Tibial nerve (tissue), 4 donors: ENCODE data around the gene LPIN2. TPM values are rescaled to one million over a fixed set of nuclear protein-coding genes. Genes with fewer than 3 reads are reported as not detected.

Experiments
- DNase-seq, 2 donors: peaks; one replicate each; pipeline ENCODE4 v3.0.0-alpha.2; 2019; ENCODE audit warnings: low spot score in 2 of 2
- H3K27ac ChIP-seq, 4 donors: fragments of 200-600 bp; sonication (generic) in 3 of 4; one replicate each; pipeline ENCODE4 v1.5.1; 2017 to 2019; ENCODE audit warnings: mild to moderate bottlenecking in 1 of 4
- H3K27me3 ChIP-seq, 2 donors: fragments of 200-600 bp; sonication (generic) in 1 of 2; one replicate each; pipeline versions ENCODE4 v1.5.1 to v1.6.0; 2017 to 2019
- H3K36me3 ChIP-seq, 3 donors: fragments of 200-600 bp; sonication (generic); one replicate each; pipeline ENCODE4 v1.5.1; 2018 to 2019
- H3K4me1 ChIP-seq, 4 donors: fragments of 200-600 bp; sonication (generic) in 3 of 4; one replicate each; pipeline ENCODE4 v1.5.1; 2017 to 2019
- H3K4me3 ChIP-seq, 4 donors: fragments of 200-600 bp; sonication (generic) in 3 of 4; one replicate each; pipeline ENCODE4 v1.5.1; 2017 to 2019; ENCODE audit warnings: mild to moderate bottlenecking in 1 of 4, moderate library complexity in 1 of 4
- H3K9me3 ChIP-seq, 4 donors: fragments of 200-600 bp; sonication (generic) in 3 of 4; one replicate each; pipeline ENCODE4 v1.5.1; 2017 to 2019
- CTCF ChIP-seq, 5 experiments: fragments of 200-600 bp in 3 of 5; fragments of 450-650 bp in 2 of 5; sonication (generic) in 3 of 5; IDR thresholded peaks; one replicate each; pipeline ENCODE4 v1.5.1; 2016 to 2019; ENCODE audit warnings: antibody characterized with exemption in 5 of 5, mild to moderate bottlenecking in 3 of 5, moderate library complexity in 2 of 5
- EP300 ChIP-seq, 2 donors: sonication (generic); formaldehyde crosslinking; IDR thresholded peaks; one replicate each; pipeline ENCODE4 v1.6.1; 2017; ENCODE audit warnings: antibody characterized with exemption in 2 of 2, mild to moderate bottlenecking in 1 of 2
- POLR2A ChIP-seq, 2 donors: fragments of 450-650 bp; IDR thresholded peaks; one replicate each; pipeline ENCODE4 v1.6.1; 2017; ENCODE audit warnings: antibody characterized with exemption in 2 of 2, mild to moderate bottlenecking in 2 of 2, moderate library complexity in 2 of 2
- WGBS, 2 donors: methylation state at CpG; one replicate each; pipeline ENCODE4 v1.1.5; 2018; 5-methylcytosine and 5-hydroxymethylcytosine counted together
- total RNA-seq, 4 donors: library from RNA; depleted of rRNA; stranded (reverse); fragments of >200 nt; gene quantifications; one replicate each; pipeline ENCODE4 v1.1.0, GENCODE V29; 2016

LPIN2 gene
- total RNA-seq, 4 donors from 2014 or later = 22.7 to 29.3 (median 25.8) TPM

- WGBS, 2 donors = 82 to 86% methylated on average over 6 of the region's 6 CpGs
- Histone ChIP-seq H3K4me1 (peaks cover 0 to 52% (median 22%) of the 10 kb centered on the region in 4 donors), H3K27ac (peak overlapping the region; percentile 31 to 79 (median 75)), H3K4me3 (no peak overlapping the region), H3K36me3 (no peaks in the 10 kb centered on the region), H3K27me3 (no peaks in the 10 kb centered on the region), H3K9me3 (no peaks in the 10 kb centered on the region)
- DNase-seq = no peak
- TF ChIP-seq CTCF (IDR thresholded peaks at IDR 0.05) (no peak), POLR2A (IDR thresholded peaks at IDR 0.05) (no peak), EP300 (IDR thresholded peaks at IDR 0.05) (no peak)
Measured at GRCh38 chr18:3058328-3059191, 45.6 kb upstream of the LPIN2 start.

GRCh38 chr18:3057526-3057925 is 44.6 kb upstream of the LPIN2 start:
- Histone ChIP-seq H3K4me3 (no peak overlapping the region), H3K4me1 (peaks cover 0 to 45% (median 22%) of the 10 kb centered on the region in 4 donors), H3K36me3 (no peaks in the 10 kb centered on the region), H3K9me3 (no peaks in the 10 kb centered on the region), H3K27ac (peak overlapping the region in 1 of 4 donors; percentile 74), H3K27me3 (no peaks in the 10 kb centered on the region)
- TF ChIP-seq POLR2A (IDR thresholded peaks at IDR 0.05) (no peak), EP300 (IDR thresholded peaks at IDR 0.05) (no peak), CTCF (IDR thresholded peaks at IDR 0.05) (no peak)
- DNase-seq = no peak
- WGBS, 2 donors = 76 to 82% methylated on average over 4 of the region's 4 CpGs

GRCh38 chr18:3056311-3056710 is 43.4 kb upstream of the LPIN2 start:
- H3K4me1 ChIP-seq = peaks cover 0 to 38% (median 22%) of the 10 kb centered on the region in 4 donors
- DNase-seq = no peak
- no peaks in the 10 kb centered on the region for H3K27me3 ChIP-seq
- no peak for TF ChIP-seq EP300 (IDR thresholded peaks at IDR 0.05)
- no peak for TF ChIP-seq CTCF (IDR thresholded peaks at IDR 0.05)
- TF ChIP-seq POLR2A (IDR thresholded peaks at IDR 0.05) = no peak
- H3K4me3 ChIP-seq = no peak overlapping the region
- 74 to 90% methylated on average over 9 of the region's 9 CpGs for WGBS, 2 donors
- H3K36me3 ChIP-seq = no peaks in the 10 kb centered on the region
- no peak overlapping the region for H3K27ac ChIP-seq
- no peaks in the 10 kb centered on the region for H3K9me3 ChIP-seq

GRCh38 chr18:3055816-3056215 is 42.9 kb upstream of the LPIN2 start:
- H3K27me3 ChIP-seq = no peaks in the 10 kb centered on the region
- no peak overlapping the region for H3K4me3 ChIP-seq
- H3K9me3 ChIP-seq = no peaks in the 10 kb centered on the region
- WGBS, 2 donors = 65 to 69% methylated on average over 4 of the region's 4 CpGs
- no peak for DNase-seq
- TF ChIP-seq CTCF (IDR thresholded peaks at IDR 0.05) (no peak), POLR2A (IDR thresholded peaks at IDR 0.05) (no peak), EP300 (IDR thresholded peaks at IDR 0.05) (no peak)
- H3K27ac ChIP-seq = no peak overlapping the region
- peaks cover 0 to 37% (median 22%) of the 10 kb centered on the region in 4 donors for H3K4me1 ChIP-seq
- H3K36me3 ChIP-seq = no peaks in the 10 kb centered on the region

GRCh38 chr18:3055186-3055728 is 42.3 kb upstream of the LPIN2 start:
- H3K36me3 ChIP-seq = no peaks in the 10 kb centered on the region
- no peak overlapping the region for H3K4me3 ChIP-seq
- 53 to 57% methylated on average over 4 of the region's 4 CpGs for WGBS, 2 donors
- H3K27ac ChIP-seq = no peak overlapping the region
- H3K9me3 ChIP-seq = no peaks in the 10 kb centered on the region
- TF ChIP-seq EP300 (IDR thresholded peaks at IDR 0.05) (no peak), CTCF (IDR thresholded peaks at IDR 0.05) (no peak), POLR2A (IDR thresholded peaks at IDR 0.05) (no peak)
- no peak for DNase-seq
- peaks cover 0 to 35% (median 20%) of the 10 kb centered on the region in 4 donors for H3K4me1 ChIP-seq
- no peaks in the 10 kb centered on the region for H3K27me3 ChIP-seq
